ENCODE results near the gene AQP9.
"Not testable (repeated sequence)": the region's sequence is repeated elsewhere in the genome, so short reads cannot be mapped to it uniquely, and the experiment has no call there.

The AQP9 gene

DNA sequence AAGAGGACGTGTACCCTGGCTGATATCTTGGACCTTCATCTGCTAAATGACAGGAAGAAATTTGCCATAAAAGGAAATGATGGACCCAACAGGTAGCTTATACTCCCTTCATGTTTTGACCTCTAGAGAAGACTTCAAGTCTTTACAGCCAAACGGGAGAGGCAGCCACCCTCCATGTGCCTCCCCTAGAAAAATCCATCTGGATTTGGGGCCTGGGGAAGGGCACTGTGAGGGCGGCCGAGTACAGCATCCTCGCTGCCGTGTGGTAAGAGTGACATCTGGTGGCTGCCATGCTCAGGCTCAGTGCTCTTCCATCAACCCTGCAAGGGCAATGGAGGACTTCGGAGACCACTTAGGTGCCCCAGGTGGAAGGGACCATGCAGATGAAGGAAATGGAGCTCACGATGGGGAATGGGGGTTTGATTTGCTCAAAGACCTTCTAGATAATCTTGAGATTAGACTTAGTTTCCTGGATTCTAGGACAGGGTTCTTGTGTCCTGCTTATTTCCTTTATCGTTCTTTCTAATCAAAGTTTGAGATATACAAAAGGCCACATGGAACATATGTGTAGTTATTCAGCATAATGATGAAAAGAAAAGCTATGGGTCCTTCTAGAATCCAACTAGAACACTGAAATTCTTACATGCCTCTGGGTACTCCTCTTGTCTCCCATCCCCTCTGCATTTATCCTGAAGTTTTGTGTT lies 44.4 kb downstream of the AQP9 start:
- DNase-seq (ENCODE audit: low spot score), result peak; percentile 85

DNA sequence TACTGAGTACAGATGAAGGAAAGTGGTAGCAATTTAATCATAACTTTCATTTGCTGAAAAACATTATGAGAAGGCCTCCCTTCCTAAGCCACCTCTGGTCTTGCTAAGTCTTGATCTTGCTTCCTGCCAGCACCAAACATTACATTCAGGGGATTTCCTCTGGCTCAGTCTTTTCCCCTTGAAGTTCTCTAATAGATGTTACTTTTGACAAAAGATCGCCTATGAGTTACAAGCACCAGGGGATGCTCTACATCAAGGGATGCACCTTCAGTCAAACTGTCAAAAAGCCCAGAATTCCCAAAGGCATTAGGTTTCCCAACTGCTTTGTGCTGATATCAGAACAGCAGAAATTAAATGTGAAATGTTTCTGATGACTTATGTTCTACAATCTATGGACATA lies 47.3 kb downstream of the AQP9 start:
- DNase-seq (ENCODE audit: low spot score), result no peak

- no peak for DNase-seq (ENCODE audit: low spot score)
Measured at GRCh38 chr15:58189148-58189811, 51.1 kb downstream of the AQP9 start.

GRCh38 chr15:58190419-58190818 lies 52.2 kb downstream of the AQP9 start:
- DNase-seq (ENCODE audit: low spot score), result peak; percentile 26

- DNase-seq (ENCODE audit: low spot score), result not testable (repeated sequence)
Measured at GRCh38 chr15:58193636-58194035, 55.5 kb downstream of the AQP9 start.

DNA sequence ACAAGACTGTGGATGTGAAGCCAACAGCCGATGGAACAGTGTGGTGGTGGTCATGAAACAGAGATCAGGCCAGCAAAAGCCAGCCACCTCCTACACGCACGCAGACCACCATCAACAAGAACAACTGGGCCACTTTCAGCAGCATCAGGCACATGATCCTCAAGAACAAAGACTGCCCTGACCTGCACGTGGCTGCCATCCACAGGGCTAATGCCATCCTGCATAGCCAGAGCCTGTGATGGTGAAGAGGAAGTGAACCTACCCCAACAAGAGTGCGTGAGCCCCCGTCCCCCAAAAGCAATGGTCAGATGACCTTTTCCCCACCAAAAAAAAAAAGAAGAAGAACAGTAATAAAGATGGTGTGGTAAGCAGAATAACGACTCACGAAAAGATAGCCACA lies 62.6 kb downstream of the AQP9 start:
- no peak for DNase-seq (ENCODE audit: low spot score)

DNA sequence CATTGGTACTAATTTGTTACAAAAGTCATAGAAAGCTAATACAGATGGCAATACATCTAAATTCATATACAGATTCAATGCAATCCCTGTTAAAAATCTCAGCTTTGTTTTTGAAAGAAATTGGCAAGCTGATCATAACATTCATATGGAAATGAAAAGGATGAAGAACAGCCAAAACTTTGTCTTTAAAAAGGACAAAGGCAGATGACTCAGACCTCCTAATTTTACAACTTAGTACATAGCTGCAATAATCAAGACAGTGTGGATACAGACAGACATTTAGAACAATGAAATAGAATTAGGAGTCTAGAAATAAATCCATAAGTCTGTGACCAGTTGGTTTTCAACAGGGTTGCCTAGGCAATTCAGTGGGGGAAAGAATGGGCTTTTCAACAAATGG lies 63.3 kb downstream of the AQP9 start:
- DNase-seq (ENCODE audit: low spot score), result peak; percentile 46

DNA sequence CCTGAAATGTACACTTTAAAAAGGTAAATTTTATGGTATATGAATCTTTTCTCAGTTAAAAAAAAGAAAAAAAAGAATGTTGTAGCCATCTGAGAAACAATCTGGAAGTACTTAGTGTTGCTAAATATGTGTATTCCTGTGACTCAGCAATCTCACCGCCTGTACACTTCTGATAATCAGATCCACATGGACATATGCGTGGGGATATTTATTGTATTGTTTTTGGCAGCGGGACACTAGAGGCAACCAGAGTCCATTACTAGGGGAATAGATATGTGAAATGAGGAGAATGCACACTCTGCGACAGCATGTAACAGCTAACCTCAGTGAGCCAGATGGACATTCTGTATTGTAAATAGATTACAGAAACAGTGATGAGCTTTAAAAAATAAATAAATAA lies 65.4 kb downstream of the AQP9 start:
- peak; percentile 93 for DNase-seq (ENCODE audit: low spot score)

GRCh38 chr15:58206151-58206550 lies 68.0 kb downstream of the AQP9 start:
- no peak for DNase-seq (ENCODE audit: low spot score)

- DNase-seq (ENCODE audit: low spot score), result not testable (repeated sequence)
Measured at GRCh38 chr15:58208217-58208616, 70.0 kb downstream of the AQP9 start.

DNA sequence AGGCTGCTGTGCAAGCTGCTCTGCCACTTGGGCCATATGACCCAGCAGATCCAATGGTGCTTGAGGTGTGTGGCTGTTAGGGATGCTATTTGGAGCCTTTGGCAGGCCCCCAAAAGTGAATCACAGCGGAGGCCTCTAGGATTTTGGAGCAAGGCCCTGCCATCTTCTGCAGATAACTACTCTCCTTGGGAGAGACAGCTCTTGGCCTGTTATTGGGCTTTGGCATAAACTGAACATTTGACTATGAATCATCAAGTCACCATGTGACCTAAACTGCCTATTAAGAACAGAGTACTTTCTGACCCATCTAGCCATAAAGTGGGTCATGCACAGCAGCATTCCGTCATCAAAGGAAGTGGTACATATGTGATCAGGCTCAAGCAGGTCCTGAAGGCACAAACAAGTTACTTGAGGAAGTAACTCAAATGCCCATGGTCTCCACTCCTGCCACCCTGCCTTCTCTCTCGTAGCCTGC lies 70.9 kb downstream of the AQP9 start:
- DNase-seq (ENCODE audit: low spot score), result peak; percentile 54

GRCh38 chr15:58210031-58210430 lies 71.8 kb downstream of the AQP9 start:
- DNase-seq (ENCODE audit: low spot score), result not testable (repeated sequence)

DNA sequence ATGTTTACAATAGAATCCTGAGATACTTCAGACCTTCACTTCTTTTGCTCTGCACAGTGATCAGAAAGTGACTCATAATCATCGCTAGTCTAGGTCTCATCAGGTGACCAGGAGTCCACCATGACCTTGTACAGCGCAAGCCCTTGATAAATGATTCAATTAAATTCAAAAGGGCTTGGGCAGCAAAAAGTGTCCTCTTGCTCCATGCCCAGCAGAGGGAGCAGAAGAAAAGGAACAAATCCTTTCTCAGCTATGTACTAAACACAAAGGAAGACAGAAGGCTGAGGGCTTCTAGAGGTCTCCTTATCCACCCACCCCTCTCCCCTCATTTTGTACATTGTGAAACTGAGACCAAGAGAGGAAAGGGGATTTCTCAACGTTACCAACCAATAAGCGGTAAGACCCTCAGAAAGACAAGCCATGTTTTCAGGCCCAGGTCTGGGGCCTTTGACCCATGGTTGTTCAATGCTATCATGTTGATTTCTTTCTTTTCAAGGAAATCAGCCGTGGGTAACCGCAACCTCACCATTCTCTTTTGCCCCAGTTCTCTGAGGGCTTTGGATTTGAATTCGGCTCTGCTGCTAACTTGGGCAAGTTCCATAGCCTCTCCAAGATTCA lies 74.8 kb downstream of the AQP9 start:
- DNase-seq (ENCODE audit: low spot score), result peak; percentile 41

DNA sequence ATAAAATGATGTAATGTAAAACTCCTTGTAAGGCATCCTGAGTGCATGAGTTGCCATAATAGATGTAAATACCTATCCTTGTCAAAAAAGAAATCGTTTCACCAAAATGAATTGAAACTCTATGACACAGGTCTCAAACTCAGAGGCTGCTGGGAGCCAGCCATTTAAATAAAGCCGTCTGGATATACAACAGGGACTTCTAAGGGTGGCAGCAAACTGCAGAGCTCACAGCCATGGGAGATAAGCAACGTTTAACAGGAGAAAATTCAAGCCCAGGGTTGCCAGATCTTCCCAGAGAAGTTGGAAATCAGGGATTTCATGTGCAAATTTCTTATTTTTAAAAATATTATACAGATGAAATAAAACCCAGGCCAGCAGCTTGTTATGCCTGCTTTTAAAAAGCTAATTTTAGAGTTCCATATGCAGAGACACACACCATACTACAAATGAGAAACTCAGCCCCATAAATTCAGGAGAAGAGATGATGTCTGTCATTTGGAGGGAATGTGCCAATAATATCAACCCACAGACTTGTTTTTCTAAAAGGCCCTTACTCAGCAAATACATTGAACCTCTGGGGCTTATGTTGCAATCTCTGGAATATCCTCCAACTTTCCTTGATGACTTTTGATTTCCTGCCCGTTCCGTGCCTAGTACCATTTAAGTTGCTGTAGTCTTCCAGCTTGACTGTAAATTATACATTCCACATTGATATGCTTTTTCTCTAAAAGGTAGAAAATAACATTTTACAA lies 75.6 kb downstream of the AQP9 start:
- DNase-seq (ENCODE audit: low spot score), result peak; percentile 59

DNA sequence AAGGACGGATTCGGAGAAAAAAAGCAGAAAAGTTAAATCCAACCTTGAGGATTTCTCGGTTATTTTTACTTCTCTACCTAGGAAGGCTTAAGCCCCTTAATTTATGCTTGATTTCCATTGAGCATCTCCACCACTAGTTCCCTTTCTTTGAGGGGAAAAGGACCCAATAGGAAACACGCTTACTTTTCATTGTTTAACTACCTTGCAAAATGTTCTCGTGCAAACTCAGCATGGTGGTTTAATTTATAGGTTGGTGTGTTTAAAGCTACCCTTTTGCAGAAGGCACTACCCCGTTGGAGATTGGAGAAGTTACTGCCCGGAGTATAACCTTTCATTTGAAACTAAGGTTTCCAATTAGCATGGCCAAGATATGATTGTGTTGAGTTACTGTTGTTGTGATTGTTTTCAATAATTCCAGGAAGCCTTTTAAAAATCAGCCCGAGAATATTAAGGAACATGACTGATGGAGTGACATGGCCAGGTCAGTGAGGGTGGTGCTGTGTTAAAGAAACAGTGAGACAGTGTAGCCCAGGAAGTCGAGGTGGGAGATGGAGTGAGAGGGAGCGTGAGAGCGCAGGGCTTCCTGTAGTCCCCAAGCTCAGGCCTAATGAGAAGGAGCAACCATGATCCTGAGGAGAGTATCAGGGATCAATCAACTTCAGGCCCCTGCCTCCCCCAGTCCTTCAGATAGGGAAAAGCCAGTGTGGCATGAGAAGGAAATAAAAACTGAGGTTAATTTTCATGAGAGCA lies 76.6 kb downstream of the AQP9 start:
- DNase-seq (ENCODE audit: low spot score), result no peak

GRCh38 chr15:58217460-58217859 lies 79.3 kb downstream of the AQP9 start:
- no peak for DNase-seq (ENCODE audit: low spot score)

GRCh38 chr15:58221591-58222241 lies 83.5 kb downstream of the AQP9 start:
- DNase-seq (ENCODE audit: low spot score), result peak; percentile 69

- DNase-seq (ENCODE audit: low spot score), result peak; percentile 43
Measured at GRCh38 chr15:58222679-58223078, 84.5 kb downstream of the AQP9 start.

DNA sequence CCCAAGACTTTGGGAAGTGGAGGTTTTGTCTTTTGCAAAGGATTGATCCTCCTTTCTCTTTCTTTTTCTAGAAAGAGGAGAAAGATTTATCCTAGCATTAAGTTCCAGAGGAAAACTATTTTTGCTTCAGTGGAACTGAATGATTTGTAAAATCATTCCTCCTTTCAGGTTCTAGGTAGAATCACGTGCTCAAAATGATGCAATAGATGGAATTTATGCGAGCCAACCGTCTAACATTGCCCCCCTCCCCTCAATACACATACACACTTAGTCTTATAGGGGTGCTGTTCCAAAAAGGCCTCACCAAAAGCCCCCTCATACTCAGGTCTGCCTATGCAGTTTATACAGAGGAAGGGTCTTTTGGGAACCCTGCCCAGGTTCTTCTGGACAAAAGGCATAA lies 85.3 kb downstream of the AQP9 start:
- DNase-seq (ENCODE audit: low spot score), result no peak

GRCh38 chr15:58224068-58224467 lies 85.9 kb downstream of the AQP9 start:
- DNase-seq (ENCODE audit: low spot score), result peak; percentile 25
